ENCODE data around the gene KIAA1217. TPM values are rescaled to one million over a fixed set of nuclear protein-coding genes. Genes with fewer than 3 reads are reported as not detected.

KIAA1217 gene
- total and polyA plus RNA-seq, 12 donors = 10.8 to 73.7 (median 40.8) TPM

DNA sequence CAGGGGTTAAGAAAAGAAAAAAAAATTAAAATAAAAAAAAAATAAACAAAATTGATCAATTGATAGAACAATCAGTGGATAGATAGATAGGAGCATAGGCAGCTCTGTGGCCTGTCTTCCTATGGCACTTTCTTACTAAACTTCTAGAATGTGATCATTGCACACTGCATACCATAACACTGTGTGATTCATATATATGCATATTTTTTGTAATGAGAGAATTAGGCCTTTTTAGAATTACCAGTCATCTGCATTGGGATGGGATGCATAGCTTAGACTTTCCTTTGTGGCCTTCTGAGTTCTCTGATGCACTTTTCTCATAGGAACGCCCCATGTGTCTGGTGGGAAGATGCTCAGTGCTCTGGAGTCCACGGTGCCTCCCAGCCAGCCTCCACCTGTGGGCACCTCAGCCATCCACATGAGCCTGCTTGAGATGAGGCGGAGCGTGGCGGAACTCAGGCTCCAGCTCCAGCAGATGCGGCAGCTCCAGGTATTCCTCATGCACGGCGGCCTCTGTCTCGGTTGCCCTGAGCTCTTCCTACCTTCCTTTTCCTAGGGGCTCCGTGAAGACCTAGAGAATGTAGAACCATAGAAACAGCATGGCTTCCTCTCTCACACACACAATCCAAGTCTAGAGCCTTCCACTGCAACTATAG is 292.2 kb downstream of the KIAA1217 start:
- intact Hi-C loops (cut with DNase I) = no loop called here
- no peaks in the 10 kb centered on the region for H3K9me3 ChIP-seq (replicated peaks in 1 of 3)
- H3K4me1 ChIP-seq (replicated peaks in 1 of 2) = peaks cover 0 to 4% of the 10 kb centered on the region in 2 donors
- no peaks in the 10 kb centered on the region for H3K27me3 ChIP-seq
- WGBS, 4 donors = 84 to 99% (median 94%) methylated on average over 10 of the region's 10 CpGs
- TF ChIP-seq, protein P1, sequence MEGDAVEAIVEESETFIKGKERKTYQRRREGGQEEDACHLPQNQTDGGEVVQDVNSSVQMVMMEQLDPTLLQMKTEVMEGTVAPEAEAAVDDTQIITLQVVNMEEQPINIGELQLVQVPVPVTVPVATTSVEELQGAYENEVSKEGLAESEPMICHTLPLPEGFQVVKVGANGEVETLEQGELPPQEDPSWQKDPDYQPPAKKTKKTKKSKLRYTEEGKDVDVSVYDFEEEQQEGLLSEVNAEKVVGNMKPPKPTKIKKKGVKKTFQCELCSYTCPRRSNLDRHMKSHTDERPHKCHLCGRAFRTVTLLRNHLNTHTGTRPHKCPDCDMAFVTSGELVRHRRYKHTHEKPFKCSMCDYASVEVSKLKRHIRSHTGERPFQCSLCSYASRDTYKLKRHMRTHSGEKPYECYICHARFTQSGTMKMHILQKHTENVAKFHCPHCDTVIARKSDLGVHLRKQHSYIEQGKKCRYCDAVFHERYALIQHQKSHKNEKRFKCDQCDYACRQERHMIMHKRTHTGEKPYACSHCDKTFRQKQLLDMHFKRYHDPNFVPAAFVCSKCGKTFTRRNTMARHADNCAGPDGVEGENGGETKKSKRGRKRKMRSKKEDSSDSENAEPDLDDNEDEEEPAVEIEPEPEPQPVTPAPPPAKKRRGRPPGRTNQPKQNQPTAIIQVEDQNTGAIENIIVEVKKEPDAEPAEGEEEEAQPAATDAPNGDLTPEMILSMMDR (IDR thresholded peaks at IDR 0.05) = no peak
- TF ChIP-seq POLR2A (IDR thresholded peaks at IDR 0.05) = no peak
- H3K36me3 ChIP-seq (replicated peaks in 1 of 2) = no peaks in the 10 kb centered on the region
- DNase-seq = no peak
- no peak overlapping the region for H3K4me3 ChIP-seq
- H3K27ac ChIP-seq = no peak overlapping the region

DNA sequence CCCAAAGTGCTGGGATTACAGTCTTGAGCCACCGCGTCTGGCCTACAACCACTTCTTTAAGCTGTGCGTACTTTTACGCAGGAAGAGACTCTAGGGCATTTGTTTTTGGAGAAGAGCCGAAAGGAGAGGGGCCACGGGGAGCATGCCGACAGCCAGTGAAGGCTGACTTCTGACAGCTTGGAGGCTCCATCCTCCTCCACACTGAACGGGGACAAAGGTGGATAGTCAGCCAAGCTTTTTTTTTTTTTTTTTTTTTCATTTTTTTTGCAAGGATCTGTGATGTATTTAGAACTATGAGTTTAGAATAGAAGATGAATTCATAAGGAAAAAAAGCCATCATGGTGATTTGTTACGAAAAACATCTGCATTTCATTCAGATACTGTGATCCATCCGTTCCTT is 293.1 kb downstream of the KIAA1217 start:
- Histone ChIP-seq H3K9me3 (replicated peaks in 1 of 3) (no peaks in the 10 kb centered on the region), H3K4me3 (no peak overlapping the region), H3K27ac (no peak overlapping the region), H3K4me1 (replicated peaks in 1 of 2) (peaks cover 0 to 4% of the 10 kb centered on the region in 2 donors), H3K27me3 (no peaks in the 10 kb centered on the region), H3K36me3 (replicated peaks in 1 of 2) (no peaks in the 10 kb centered on the region)
- intact Hi-C loops (cut with DNase I) = no loop called here
- TF ChIP-seq, protein P1 (IDR thresholded peaks at IDR 0.05) = no peak
- no peak for TF ChIP-seq POLR2A (IDR thresholded peaks at IDR 0.05)
- no peak for DNase-seq
- WGBS, 4 donors = 89 to 93% (median 91%) methylated on average over 10 of the region's 10 CpGs

DNA sequence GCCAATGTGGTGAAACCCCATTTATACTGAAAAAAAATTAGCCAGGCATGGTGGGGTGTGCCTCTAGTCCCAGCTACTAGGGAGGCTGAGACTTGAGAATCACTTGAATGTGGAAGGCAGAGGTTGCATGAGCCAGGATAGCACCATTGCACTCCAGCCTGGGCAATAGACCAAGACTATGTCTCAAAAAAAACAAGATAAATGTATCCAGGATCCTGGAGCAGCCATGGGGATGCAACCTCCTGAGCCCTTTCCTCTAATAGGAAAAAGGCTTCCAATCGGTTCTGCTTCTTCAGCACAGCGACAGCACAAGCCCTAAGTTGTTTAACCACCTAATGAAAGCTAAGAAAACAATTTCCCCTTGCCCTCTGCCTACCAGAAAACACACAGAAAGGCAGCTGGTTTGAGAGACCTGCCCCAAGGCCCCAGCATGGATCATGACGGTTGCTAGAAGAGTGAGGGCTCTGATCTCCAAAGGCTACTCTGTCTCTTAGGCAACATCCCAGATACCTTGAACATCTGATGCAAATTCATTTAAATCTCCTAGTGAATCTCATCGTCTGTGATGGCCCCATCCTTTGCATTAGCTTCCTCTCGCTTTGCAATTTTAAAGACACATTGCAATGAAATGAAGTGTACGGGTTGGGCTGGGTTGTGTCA is 294.0 kb downstream of the KIAA1217 start:
- no peak overlapping the region for H3K4me3 ChIP-seq
- no peaks in the 10 kb centered on the region for H3K36me3 ChIP-seq (replicated peaks in 1 of 2)
- no peak overlapping the region for H3K27ac ChIP-seq
- H3K4me1 ChIP-seq (replicated peaks in 1 of 2) = no peaks in the 10 kb centered on the region
- DNase-seq = no peak
- H3K9me3 ChIP-seq (replicated peaks in 1 of 3) = no peaks in the 10 kb centered on the region
- TF ChIP-seq, protein P1 (IDR thresholded peaks at IDR 0.05) = no peak
- TF ChIP-seq POLR2A (IDR thresholded peaks at IDR 0.05) = no peak
- no peaks in the 10 kb centered on the region for H3K27me3 ChIP-seq
- intact Hi-C loops (cut with DNase I) = no loop called here
- 74 to 77% (median 74%) methylated on average over 6 of the region's 6 CpGs for WGBS, 4 donors

DNA sequence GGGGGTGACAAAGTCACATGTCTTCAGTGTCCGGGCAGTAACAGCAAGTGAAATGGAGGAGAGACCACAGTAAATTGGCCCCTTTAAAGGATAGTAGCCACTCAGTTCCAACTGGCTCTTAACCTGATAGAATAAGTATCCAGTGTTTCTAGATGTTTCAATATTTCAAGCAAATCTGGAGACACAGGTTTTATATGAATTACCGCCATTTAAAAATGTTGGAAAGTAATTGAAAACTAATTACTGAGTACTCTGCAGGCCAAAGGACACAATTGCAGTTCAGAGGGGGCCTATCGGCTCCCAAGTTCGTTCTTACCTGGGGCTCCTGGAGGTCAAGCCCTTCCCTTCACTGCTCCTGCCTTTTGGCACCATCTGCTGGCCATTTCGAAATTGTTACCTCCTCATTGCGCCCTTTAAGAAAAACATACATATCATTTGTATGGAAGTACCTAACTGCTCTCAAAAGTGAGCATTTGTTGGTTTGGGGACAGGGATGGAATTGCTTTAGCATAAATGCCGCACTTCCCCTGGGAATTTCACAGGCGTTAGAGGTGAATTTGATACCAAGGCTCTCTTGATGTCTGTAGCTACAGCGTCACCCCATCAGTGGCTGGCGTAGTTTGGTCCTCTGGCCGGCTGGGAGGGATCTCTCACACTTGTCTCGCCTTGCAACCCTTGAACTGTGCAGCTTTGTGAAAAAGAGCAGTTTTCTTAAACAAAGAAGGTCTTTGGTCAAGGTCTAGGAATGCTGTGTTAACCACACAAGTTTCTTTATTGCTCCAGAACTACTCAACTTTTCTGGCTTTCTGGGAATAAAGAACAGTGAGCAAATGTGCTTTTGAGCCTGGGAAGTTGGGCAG is 294.8 kb downstream of the KIAA1217 start:
- Histone ChIP-seq H3K9me3 (replicated peaks in 1 of 3) (no peaks in the 10 kb centered on the region), H3K4me1 (replicated peaks in 1 of 2) (no peaks in the 10 kb centered on the region), H3K27me3 (no peaks in the 10 kb centered on the region), H3K4me3 (no peak overlapping the region), H3K27ac (no peak overlapping the region), H3K36me3 (replicated peaks in 1 of 2) (no peaks in the 10 kb centered on the region)
- intact Hi-C loops (cut with DNase I) = no loop called here
- TF ChIP-seq, protein P1 (IDR thresholded peaks at IDR 0.05) = peak; percentile 30 to 63 (median 53)
- no peak for TF ChIP-seq POLR2A (IDR thresholded peaks at IDR 0.05)
- peak in 4 of 7 donors; percentile 33 to 51 (median 36) for DNase-seq
- 43 to 67% (median 57%) methylated on average over 11 to 12 of the region's 12 CpGs for WGBS, 4 donors

Data from adrenal gland (tissue), 12 donors.